ENCODE results near the gene PTPRM. TPM values are rescaled to one million over a fixed set of nuclear protein-coding genes. Genes with fewer than 3 reads are reported as not detected.

The PTPRM gene
- total and polyA plus RNA-seq, 2 experiments from 2014 or later, result 1.6 to 5.3 TPM

DNA sequence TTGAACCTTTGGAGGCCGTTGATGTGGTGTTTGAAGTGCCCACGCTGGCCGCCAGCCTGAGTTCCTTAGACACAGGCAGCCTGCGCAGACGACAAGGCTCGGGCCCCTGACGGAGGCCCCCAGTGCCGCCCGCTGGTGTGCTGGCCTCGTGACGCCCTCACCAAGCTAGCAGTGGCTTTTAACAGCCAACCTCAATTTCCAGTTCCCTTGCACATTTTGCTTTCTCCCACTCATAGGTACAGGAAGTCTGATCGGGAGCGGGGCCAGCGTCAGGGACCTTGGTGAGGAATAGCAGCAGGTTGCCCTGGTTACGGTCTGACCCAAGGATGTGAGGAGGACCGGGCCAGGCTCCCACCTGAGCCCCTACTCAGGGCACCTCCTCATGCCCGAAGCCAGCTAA lies 834.5 kb downstream of the PTPRM start (continued):
- TF ChIP-seq ZNF331 (CRISPR knock-in tag; IDR thresholded peaks at IDR 0.05; ENCODE audit: low read depth) (no peak), JUNB (IDR thresholded peaks at IDR 0.05; ENCODE audit: unreplicated experiment) (no peak)
- TF ChIP-seq, protein P1, sequence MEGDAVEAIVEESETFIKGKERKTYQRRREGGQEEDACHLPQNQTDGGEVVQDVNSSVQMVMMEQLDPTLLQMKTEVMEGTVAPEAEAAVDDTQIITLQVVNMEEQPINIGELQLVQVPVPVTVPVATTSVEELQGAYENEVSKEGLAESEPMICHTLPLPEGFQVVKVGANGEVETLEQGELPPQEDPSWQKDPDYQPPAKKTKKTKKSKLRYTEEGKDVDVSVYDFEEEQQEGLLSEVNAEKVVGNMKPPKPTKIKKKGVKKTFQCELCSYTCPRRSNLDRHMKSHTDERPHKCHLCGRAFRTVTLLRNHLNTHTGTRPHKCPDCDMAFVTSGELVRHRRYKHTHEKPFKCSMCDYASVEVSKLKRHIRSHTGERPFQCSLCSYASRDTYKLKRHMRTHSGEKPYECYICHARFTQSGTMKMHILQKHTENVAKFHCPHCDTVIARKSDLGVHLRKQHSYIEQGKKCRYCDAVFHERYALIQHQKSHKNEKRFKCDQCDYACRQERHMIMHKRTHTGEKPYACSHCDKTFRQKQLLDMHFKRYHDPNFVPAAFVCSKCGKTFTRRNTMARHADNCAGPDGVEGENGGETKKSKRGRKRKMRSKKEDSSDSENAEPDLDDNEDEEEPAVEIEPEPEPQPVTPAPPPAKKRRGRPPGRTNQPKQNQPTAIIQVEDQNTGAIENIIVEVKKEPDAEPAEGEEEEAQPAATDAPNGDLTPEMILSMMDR (conservative IDR thresholded peaks at IDR 0.05; ENCODE audit: low read depth in 2 of 2), result no peak
- TF ChIP-seq, protein P2, sequence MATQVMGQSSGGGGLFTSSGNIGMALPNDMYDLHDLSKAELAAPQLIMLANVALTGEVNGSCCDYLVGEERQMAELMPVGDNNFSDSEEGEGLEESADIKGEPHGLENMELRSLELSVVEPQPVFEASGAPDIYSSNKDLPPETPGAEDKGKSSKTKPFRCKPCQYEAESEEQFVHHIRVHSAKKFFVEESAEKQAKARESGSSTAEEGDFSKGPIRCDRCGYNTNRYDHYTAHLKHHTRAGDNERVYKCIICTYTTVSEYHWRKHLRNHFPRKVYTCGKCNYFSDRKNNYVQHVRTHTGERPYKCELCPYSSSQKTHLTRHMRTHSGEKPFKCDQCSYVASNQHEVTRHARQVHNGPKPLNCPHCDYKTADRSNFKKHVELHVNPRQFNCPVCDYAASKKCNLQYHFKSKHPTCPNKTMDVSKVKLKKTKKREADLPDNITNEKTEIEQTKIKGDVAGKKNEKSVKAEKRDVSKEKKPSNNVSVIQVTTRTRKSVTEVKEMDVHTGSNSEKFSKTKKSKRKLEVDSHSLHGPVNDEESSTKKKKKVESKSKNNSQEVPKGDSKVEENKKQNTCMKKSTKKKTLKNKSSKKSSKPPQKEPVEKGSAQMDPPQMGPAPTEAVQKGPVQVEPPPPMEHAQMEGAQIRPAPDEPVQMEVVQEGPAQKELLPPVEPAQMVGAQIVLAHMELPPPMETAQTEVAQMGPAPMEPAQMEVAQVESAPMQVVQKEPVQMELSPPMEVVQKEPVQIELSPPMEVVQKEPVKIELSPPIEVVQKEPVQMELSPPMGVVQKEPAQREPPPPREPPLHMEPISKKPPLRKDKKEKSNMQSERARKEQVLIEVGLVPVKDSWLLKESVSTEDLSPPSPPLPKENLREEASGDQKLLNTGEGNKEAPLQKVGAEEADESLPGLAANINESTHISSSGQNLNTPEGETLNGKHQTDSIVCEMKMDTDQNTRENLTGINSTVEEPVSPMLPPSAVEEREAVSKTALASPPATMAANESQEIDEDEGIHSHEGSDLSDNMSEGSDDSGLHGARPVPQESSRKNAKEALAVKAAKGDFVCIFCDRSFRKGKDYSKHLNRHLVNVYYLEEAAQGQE (IDR thresholded peaks at IDR 0.05; ENCODE audit: unreplicated experiment), result no peak

DNA sequence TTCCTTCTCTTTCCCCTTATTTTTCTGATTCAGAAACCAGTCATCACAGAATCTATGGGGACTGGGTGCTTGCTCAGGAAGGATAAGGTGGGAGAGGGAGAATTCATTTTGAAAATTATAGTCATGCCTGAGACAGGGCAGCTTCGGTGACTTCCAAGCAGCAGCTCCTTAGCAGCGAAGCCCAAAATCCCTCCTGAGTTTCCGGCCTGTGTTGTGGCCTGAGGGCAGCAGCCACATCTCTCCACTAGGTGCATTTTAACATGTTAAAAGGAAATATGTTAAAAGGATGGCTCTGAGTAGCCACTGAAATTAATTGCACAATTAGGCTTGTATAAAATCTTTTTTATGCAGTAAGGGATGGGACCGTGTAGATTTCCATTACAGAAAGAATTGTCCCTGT lies 835.1 kb downstream of the PTPRM start:
- H3F3A ChIP-seq (replicated peaks; ENCODE audit: low read depth), result no peaks in the 10 kb centered on the region
- no peak overlapping the region for H3K27ac ChIP-seq (ENCODE audit: low read depth)
- no peak overlapping the region for H3K4me3 ChIP-seq
- H3K4me1 ChIP-seq (ENCODE audit: insufficient read depth), result peaks cover 8% of the 10 kb centered on the region; the same call in 1 of the 2 replicates
- H3K36me3 ChIP-seq (ENCODE audit: insufficient read depth), result no peaks in the 10 kb centered on the region
- H4K20me1 ChIP-seq (replicated peaks; ENCODE audit: insufficient read depth), result no peaks in the 10 kb centered on the region
- Mint-ChIP-seq H3K27ac (0 out of 2 replicates have a peak overlapping the region, but pooled peaks have one; percentile 70), H3K36me3 (ENCODE audit: low read depth) (no peaks in the 10 kb centered on the region), H3K4me1 (peaks cover 18% of the 10 kb centered on the region), H3K4me3 (no peak overlapping the region), H3K9me3 (no peaks in the 10 kb centered on the region), H3K27me3 (ENCODE audit: insufficient read depth, low read depth, poor library complexity) (peaks cover 13% of the 10 kb centered on the region)
- DNase-seq (ENCODE audit: low spot score), result peak; percentile 37
- ATAC-seq, result peak; percentile 67
- no peaks in the 10 kb centered on the region for H3K9me2 ChIP-seq (ENCODE audit: insufficient read depth)
- H3K27me3 ChIP-seq (ENCODE audit: insufficient read depth), result no peaks in the 10 kb centered on the region
- TF ChIP-seq, protein P1 (conservative IDR thresholded peaks at IDR 0.05; ENCODE audit: low read depth in 2 of 2), result peak in 1 of 2 experiments; percentile 29; a peak in 1 of 4 replicates
- no peak for TF ChIP-seq JUNB (IDR thresholded peaks at IDR 0.05; ENCODE audit: unreplicated experiment)
- no peaks in the 10 kb centered on the region for H3K79me2 ChIP-seq (replicated peaks; ENCODE audit: insufficient read depth)
- peak overlapping the region; percentile 43 for H2AFZ ChIP-seq
- 0 out of 2 replicates have a peak overlapping the region, but pooled peaks have one; percentile 56 for H3K4me2 ChIP-seq

DNA sequence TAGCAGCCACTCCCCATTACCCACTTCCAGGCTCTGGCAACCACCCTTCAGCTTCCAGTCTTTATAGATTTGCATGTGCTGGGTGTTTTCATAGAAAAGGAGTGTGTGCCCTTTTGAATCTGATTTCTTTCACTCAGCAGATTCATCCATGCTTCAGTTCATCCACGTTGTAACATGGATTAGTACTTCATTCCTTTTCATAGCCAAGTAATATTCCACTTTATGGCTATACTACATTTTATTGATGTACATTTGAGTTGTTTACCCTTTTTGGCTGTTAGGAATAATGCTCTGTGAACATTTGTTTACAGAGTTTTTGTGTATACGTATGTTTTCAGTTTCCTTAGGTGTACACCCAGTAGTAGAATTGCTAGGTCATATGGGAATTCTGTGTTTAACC lies 836.6 kb downstream of the PTPRM start:
- H3K27ac ChIP-seq (ENCODE audit: low read depth), result no peak overlapping the region
- no peak overlapping the region for H3K4me2 ChIP-seq
- Mint-ChIP-seq H3K36me3 (ENCODE audit: low read depth) (no peaks in the 10 kb centered on the region), H3K9me3 (no peaks in the 10 kb centered on the region), H3K4me1 (peaks cover 12% of the 10 kb centered on the region), H3K27ac (no peak overlapping the region), H3K4me3 (no peak overlapping the region), H3K27me3 (ENCODE audit: insufficient read depth, low read depth, poor library complexity) (peaks cover 13% of the 10 kb centered on the region)
- H4K20me1 ChIP-seq (replicated peaks; ENCODE audit: insufficient read depth), result no peaks in the 10 kb centered on the region
- no peaks in the 10 kb centered on the region for H3K79me2 ChIP-seq (replicated peaks; ENCODE audit: insufficient read depth)
- H2AFZ ChIP-seq, result no peak overlapping the region
- TF ChIP-seq EZH2 (IDR thresholded peaks at IDR 0.05; ENCODE audit: low read depth, unreplicated experiment) (no peak), NANOG (IDR thresholded peaks at IDR 0.05; ENCODE audit: borderline replicate concordance) (no peak), STAT1 (IDR thresholded peaks at IDR 0.05; ENCODE audit: unreplicated experiment) (no peak), EZH2phosphoT487 (IDR thresholded peaks at IDR 0.05; ENCODE audit: unreplicated experiment) (no peak), JUNB (IDR thresholded peaks at IDR 0.05; ENCODE audit: unreplicated experiment) (no peak), CREB1 (CRISPR knock-in tag; IDR thresholded peaks at IDR 0.05; ENCODE audit: low read depth) (no peak), ZNF114 (CRISPR knock-in tag; IDR thresholded peaks at IDR 0.05) (no peak)
- TF ChIP-seq, protein P3, sequence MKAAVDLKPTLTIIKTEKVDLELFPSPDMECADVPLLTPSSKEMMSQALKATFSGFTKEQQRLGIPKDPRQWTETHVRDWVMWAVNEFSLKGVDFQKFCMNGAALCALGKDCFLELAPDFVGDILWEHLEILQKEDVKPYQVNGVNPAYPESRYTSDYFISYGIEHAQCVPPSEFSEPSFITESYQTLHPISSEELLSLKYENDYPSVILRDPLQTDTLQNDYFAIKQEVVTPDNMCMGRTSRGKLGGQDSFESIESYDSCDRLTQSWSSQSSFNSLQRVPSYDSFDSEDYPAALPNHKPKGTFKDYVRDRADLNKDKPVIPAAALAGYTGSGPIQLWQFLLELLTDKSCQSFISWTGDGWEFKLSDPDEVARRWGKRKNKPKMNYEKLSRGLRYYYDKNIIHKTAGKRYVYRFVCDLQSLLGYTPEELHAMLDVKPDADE (IDR thresholded peaks at IDR 0.05), result no peak
- TF ChIP-seq, protein P1 (conservative IDR thresholded peaks at IDR 0.05; ENCODE audit: low read depth in 2 of 2), result no peak
- no peak overlapping the region for H3K4me3 ChIP-seq
- no peaks in the 10 kb centered on the region for H3F3A ChIP-seq (replicated peaks; ENCODE audit: low read depth)
- DNase-seq (ENCODE audit: low spot score) (no peak), ATAC-seq (no peak)
- peaks cover 8% of the 10 kb centered on the region; the same call in 1 of the 2 replicates for H3K4me1 ChIP-seq (ENCODE audit: insufficient read depth)
- H3K9me2 ChIP-seq (ENCODE audit: insufficient read depth), result no peaks in the 10 kb centered on the region
- no peaks in the 10 kb centered on the region for H3K27me3 ChIP-seq (ENCODE audit: insufficient read depth)
- H3K36me3 ChIP-seq (ENCODE audit: insufficient read depth), result no peaks in the 10 kb centered on the region
